Fibroblast of skin of left biceps (primary cell): ENCODE results near the gene MIB1.

Source experiments
- DNase-seq, 2 experiments: peaks; one replicate each; pipeline ENCODE4 v3.0.0-alpha.2; 2013; ENCODE audit warnings: low read depth in 2 of 2

MIB1 gene

GRCh38 chr18:21815101-21815500 lies 74.5 kb downstream of the MIB1 start:
- no peak for DNase-seq

DNA sequence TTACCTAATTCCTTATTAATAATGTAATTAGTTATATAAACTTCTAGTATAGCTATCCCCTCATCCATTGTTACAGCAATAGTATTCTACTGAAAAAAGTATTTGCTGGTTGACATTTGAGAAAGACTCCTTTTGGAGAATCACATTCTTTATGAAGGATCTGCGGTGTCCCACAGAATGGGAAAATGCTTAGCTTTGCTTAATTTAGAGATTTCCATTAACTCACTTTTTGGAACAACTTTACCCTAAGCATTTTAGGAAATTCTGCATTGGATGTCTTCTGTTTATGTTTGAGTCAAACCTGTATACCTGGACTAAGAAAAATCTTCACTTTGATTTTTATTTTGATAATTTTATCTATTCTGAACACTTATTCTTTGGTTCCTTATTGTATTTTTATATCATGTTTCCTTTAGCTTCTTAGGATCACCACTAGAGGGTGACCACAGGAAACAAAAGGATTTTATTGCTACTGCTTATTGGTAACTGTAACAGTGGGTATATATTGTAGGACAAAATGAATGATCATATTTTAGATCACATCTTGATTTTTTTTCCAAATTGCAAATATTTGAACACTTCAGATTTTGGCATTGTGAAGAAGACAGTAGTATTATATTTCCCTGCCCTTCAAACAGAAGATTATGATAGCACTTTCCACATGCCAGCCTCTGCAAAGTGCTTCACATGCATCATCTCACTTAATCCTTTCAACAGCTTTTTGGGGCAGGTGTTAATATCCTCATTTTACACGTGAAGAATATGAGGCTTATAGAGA lies 79.6 kb downstream of the MIB1 start:
- no peak for DNase-seq

- no peak for DNase-seq
Measured at GRCh38 chr18:21820811-21821143, 80.2 kb downstream of the MIB1 start.

DNA sequence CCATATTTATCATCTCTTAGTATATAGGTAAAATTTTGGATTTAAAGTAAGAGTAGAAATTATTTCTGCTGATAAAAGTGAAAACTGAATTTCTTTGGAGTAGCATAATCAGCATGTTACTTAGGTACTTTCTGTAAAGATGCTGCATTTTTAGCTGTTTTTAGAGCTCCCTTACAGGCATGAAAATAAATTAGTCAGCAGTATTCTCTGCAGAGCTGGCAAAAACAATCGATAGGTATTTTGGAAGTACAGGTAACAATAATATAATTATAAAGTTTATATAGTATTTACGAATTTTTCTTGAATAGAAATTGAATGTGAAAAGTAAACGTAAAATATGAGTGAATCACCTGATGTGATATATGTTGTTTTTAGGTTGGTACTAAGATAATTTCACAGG lies 83.3 kb downstream of the MIB1 start:
- no peak for DNase-seq

DNA sequence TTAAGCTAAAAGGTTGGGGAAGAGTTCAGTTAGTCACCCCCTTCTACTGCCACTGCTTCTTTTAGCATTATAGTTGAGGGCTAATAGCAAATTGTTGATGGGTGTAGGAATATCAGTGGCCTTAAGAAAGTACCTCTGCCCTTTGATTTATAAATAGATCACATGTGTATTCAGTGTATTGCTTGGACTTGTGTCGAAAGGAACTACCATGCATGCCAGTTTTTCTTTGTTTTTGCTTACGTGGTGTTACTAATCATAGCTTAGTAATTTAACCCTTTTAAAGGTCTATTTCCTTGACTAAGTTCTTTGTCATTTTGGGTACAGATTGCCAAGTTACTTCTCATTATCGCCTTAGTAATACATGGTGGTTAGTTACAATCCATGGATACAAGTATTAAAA lies 85.6 kb downstream of the MIB1 start:
- peak in 1 of 2 experiments; percentile 3 for DNase-seq

- no peak for DNase-seq
Measured at GRCh38 chr18:21826641-21827302, 86.2 kb downstream of the MIB1 start.

DNA sequence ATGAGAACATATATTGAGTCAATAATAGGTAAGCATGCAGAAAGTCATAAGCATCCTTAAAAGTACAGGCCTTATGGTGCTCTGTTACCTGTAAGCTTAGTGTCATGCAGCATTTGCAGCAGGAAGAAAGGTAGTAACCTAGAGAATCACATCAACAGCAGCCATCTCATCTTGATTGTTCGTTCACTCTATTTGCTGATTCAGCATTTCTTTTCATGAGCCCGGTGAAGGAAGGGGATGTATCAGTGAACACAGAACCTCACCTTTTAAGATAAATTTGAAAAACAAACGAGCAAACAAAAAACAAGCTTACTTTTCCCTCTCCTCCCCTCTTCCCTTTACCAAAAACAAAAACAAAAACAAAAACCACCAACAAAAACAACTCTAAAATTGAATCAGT lies 89.9 kb downstream of the MIB1 start:
- DNase-seq: no peak

DNA sequence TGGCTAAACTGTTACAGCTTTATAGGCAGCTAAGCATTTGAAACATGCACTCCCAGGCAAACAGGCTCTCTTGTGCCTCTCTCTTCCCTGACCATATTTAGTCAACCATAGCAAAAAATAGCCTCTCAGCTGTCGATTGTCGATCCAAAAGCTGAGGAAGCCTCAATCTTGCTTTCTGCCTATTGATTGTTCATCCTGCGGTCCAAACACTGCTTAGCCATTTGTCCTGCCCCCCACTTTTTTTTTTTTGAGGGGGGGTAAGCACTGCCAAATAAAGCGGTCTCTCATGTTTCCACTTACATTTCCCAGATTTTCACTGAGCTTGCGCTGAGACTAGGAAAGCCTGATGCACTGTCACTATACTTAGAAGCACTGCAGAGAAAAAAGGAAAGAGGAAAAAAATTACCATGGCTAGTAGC lies 90.8 kb downstream of the MIB1 start:
- no peak for DNase-seq

GRCh38 chr18:21833604-21834298 lies 93.2 kb downstream of the MIB1 start:
- no peak for DNase-seq

- no peak for DNase-seq
Measured at GRCh38 chr18:21834299-21834660, 93.7 kb downstream of the MIB1 start.

DNA sequence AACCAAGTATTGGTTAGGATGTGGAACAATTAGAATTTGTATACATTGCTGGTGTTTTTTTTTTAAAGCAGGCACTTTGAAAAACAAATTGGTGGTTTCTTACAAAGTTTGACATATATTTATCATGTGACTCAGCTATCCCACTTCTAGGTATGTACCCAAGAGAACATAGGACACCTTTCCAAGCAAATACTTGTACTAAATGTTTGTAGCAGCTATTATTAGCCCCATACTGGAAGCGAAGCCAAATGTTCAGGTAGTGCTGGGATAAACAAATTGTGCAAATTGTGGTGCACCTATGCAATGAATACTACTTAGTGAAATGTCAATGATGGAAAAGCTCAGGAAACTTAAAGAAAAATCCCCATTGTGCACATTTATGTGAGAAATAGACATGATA lies 101.0 kb downstream of the MIB1 start:
- no peak for DNase-seq

- DNase-seq: no peak
Measured at GRCh38 chr18:21843341-21843740, 102.7 kb downstream of the MIB1 start.

DNA sequence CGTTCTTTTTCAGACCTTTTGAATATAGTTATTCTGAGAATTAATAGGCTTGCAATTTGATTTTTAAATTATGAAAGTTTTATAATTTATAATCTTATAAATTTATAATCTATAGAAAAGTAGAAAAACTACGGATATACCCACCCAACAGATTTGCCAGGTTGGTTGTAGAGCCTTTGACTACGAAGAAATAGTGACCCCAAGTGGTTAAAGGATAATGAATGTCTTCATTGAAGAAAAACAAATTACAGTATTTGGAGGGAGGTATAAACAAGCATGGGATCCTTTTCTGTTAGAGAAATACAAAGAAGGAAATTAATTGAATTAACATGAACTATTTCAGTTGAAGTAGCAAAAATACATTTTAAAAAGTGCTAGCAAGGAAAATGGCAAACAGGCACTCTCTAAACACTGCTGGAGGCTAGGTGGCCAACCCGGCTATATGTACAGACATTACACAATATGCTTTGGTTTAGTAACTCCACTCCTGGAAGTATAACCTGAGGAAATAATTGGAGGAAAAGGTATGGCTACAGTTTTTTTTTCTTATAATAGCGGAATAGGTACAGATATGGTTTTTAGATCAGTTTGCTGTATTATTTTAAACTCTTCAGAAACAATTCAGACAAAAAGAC lies 110.9 kb downstream of the MIB1 start:
- DNase-seq: no peak

GRCh38 chr18:21853016-21853415 lies 112.4 kb downstream of the MIB1 start:
- DNase-seq: peak; percentile 12 to 18

DNA sequence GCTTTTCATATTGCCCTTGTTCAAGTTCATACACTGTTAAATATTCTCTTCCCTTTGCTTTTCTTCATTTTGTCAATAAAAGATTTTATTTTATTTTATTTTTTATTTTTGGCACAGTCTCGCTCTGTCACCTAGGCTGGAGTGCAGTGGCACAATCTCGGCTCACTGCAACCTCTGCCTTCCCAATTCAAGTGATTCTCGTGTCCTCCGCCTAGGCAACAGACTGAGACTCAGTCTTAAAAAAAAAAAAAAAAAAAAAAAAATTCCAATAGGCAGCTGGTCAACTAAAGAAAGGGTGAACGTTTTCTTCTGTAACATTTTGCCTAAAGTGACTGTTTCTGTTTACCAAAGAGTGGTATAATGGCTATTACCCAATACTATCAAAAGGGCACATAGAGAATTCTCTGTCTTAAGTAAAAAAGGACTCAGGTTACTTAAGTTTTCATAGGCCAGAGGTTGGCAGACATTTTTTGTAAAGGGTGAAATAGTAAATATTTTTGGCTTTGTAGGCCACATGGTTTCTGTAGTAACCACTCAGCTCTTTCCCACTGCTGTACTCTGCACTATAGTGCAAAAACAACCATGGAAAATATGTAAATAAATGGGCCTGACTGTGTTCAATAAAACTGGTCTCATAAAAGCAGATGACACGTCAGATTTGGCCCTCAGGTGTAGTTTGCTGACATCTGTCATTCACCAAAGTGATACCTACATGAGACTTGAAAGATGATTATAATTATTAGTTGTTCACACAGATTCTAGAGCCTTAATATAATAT lies 113.4 kb downstream of the MIB1 start:
- DNase-seq: no peak

- no peak for DNase-seq
Measured at GRCh38 chr18:21855432-21855831, 114.8 kb downstream of the MIB1 start.

DNA sequence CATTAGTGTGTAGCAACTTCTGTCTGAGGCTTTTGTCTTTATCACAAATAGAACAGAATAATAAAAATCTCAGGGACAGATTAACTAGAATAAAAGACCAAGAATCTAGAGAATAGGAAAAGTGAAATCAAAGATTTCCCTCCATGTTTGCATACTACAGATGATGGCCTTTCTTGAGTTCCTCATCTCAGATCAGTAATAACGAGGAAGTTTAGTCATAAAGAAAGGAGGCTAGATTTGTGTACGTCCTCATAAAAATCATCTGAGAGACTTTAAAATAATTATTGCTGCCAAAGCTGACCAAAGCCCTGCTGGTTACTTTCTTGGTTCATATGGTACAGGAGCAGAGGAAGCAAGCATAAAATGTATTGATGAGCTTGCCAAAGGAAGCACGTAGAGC lies 117.3 kb downstream of the MIB1 start:
- DNase-seq: no peak

DNA sequence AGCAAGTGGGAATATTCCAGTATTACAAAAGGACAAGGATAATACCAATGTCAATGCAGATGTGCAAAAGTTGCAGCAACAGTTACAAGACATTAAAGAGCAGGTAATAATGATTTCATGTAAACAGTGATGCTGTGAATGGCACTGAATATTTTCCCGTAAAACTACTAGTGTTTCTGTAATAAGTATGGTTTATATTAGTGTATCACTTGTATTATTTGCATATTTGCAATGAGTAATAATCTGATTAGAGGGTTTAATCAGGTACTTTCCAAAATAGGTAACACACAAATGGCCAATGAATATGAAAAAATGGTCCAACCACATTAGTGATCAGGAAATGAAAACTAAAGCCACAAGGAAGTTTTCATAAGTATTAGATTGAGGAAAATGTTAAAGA lies 118.0 kb downstream of the MIB1 start:
- DNase-seq: no peak

- DNase-seq: no peak
Measured at GRCh38 chr18:21864386-21864785, 123.8 kb downstream of the MIB1 start.

- DNase-seq: no peak
Measured at GRCh38 chr18:21865043-21865442, 124.5 kb downstream of the MIB1 start.

DNA sequence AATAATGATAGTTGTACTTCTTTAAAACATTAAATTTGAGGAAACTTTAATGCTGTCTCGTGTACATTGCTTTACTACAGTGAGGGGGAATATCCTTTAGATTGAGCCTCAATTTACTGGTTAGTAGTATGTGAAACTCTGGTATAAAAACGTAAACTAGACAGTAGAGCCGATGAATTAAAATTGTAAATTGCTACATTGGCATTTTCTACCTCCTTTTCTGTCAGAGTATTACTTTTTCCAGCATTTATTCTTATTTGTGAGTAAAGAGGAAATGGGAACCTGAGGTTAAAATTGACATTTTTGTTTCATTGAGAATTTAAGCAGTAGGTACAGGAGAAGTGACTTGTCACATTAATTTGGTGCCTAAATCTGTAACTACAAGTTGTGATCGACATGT lies 128.2 kb downstream of the MIB1 start:
- no peak for DNase-seq

DNA sequence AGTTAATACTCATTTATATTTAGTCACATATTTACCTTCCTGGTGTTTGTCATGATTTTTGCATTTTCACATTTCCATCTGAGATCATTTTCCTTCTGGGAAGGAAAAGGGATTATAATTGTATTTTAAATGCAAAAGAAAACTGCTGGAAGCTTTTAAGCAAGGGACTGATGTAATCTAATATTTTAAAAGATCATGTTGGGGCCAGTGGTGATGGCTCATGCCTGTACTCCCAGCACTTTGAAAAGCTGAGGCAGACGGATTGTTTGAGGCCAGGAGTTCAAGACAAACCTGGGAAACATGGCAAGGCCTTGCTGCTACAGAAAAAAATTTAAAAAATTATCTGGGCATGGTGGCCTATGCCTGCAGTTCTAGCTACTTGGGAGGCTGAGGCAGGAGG lies 149.0 kb downstream of the MIB1 start:
- DNase-seq: no peak
